AG04449 (cell line): ENCODE results near the gene PPP1R12C.

Experiments used
- CTCF ChIA-PET: fragments of 350-600 bp; formaldehyde crosslinking; extraction: SDS; loops from one replicate; lab custom pipeline; 2021; ENCODE audit warnings: antibody characterized with exemption; lab: Yijun Ruan, JAX
- POLR2A ChIA-PET: fragments of 400-600, 350-600 bp; formaldehyde crosslinking; extraction: SDS; loops from one replicate; lab custom pipeline; 2020; ENCODE audit warnings: antibody characterized with exemption, inconsistent platforms; lab: Yijun Ruan, JAX
- DNase-seq: peaks from one replicate; pipeline ENCODE4 v3.0.0-alpha.2; 2010; ENCODE audit warnings: low read depth, low spot score
- H3K4me3 ChIP-seq: 2 replicates; pipeline ENCODE4 v1.5.1; 2011; ENCODE audit warnings: low read depth, mild to moderate bottlenecking, control low read depth, low read length
- CTCF ChIP-seq: IDR thresholded peaks from one replicate; pipeline ENCODE4 v1.5.1; 2011; ENCODE audit warnings: mild to moderate bottlenecking, moderate library complexity, low read length, control low read depth, inconsistent platforms; ENCODE audit not compliant: insufficient read depth; ENCODE audit errors: missing control alignments

PPP1R12C gene

GRCh38 chr19:55042688-55043087, 74.7 kb downstream of the PPP1R12C start:
- ChIA-PET POLR2A (no interaction called here), CTCF (no interaction called here)
- DNase-seq, result no peak
- TF ChIP-seq CTCF, result no peak
- H3K4me3 ChIP-seq, result no peak overlapping the region

- DNase-seq, result no peak
- ChIA-PET CTCF (no interaction called here), POLR2A (no interaction called here)
- H3K4me3 ChIP-seq, result no peak overlapping the region
- TF ChIP-seq CTCF, result no peak
Observed at GRCh38 chr19:55042344-55042678, 75.1 kb downstream of the PPP1R12C start.

GRCh38 chr19:55041627-55042343, 75.7 kb downstream of the PPP1R12C start:
- no peak for TF ChIP-seq CTCF
- no peak overlapping the region for H3K4me3 ChIP-seq
- DNase-seq, result no peak
- ChIA-PET CTCF (no interaction called here), POLR2A (no interaction called here)

- no peak for DNase-seq
- CTCF ChIA-PET, result no interaction called here
- no peak for TF ChIP-seq CTCF
- no peak overlapping the region for H3K4me3 ChIP-seq
- POLR2A ChIA-PET, result no interaction called here
Observed at GRCh38 chr19:55041244-55041626, 76.2 kb downstream of the PPP1R12C start.
